K562 (cell line): ENCODE results near the gene GORASP2. TPM values are rescaled to one million over a fixed set of nuclear protein-coding genes. Genes with fewer than 3 reads are reported as not detected.

Experiments used
- AFF1 ChIP-seq, 2 experiments: fragments of 450-650 bp; IDR thresholded peaks; 2 replicates each; pipeline ENCODE4 v1.6.1; 2018; ENCODE audit warnings: mild to moderate bottlenecking in 2 of 2, low read depth in 1 of 2; ENCODE audit not compliant: partially characterized antibody in 2 of 2
- ARID2 ChIP-seq: fragments of 450-650 bp; IDR thresholded peaks from 2 replicates; pipeline ENCODE4 v1.6.1; 2017; ENCODE audit warnings: antibody characterized with exemption, mild to moderate bottlenecking
- CHD1 ChIP-seq: fragments of 200-600 bp; sonication (generic); IDR thresholded peaks from one replicate; pipeline ENCODE4 v1.6.1; 2012; ENCODE audit warnings: mild to moderate bottlenecking, moderate library complexity, low read length, inconsistent platforms
- ELK1 ChIP-seq: sonication (generic); formaldehyde crosslinking; IDR thresholded peaks from 2 replicates; pipeline ENCODE4 v1.8.1; 2022; ENCODE audit warnings: missing genetic modification reagents
- ESRRA ChIP-seq: fragments of 450-650 bp; IDR thresholded peaks from 2 replicates; pipeline ENCODE4 v1.6.1; 2014; ENCODE audit warnings: low read depth, mild to moderate bottlenecking, moderate library complexity, borderline replicate concordance
- FUS ChIP-seq: fragments of 200-400 bp; formaldehyde crosslinking; optimal IDR thresholded peaks from 2 replicates; pipeline ENCODE3; 2017; ENCODE audit warnings: low read depth, low read length
- HDGF ChIP-seq: fragments of 450-650 bp; IDR thresholded peaks from 2 replicates; pipeline ENCODE4 v1.6.1; 2016
- MEIS2 ChIP-seq: fragments of 450-650 bp; IDR thresholded peaks from 2 replicates; pipeline ENCODE4 v1.6.1; 2014; ENCODE audit warnings: mild to moderate bottlenecking; ENCODE audit not compliant: partially characterized antibody
- NR2C1 ChIP-seq, 2 experiments: fragments of 450-650 bp; IDR thresholded peaks; 2 replicates each; pipeline ENCODE4 v1.6.1; 2017; ENCODE audit warnings: mild to moderate bottlenecking in 2 of 2, antibody characterized with exemption in 1 of 2, inconsistent platforms in 1 of 2, missing compliant biosample characterization in 1 of 2, missing genetic modification characterization in 1 of 2
- PML ChIP-seq: IDR thresholded peaks from 2 replicates; pipeline ENCODE4 v1.6.1; 2012; ENCODE audit warnings: low read length, inconsistent platforms
- SAP30 ChIP-seq: fragments of 200-600 bp; sonication (generic); IDR thresholded peaks from 2 replicates; pipeline ENCODE4 v1.6.1; 2012; ENCODE audit warnings: borderline replicate concordance, low read depth, mild to moderate bottlenecking, moderate library complexity, low read length, control low read depth, inconsistent platforms; ENCODE audit not compliant: insufficient read depth, poor library complexity, severe bottlenecking
- SMAD4 ChIP-seq: fragments of 250-450 bp; sonication (Bioruptor Pico); conservative IDR thresholded peaks from 2 replicates; pipeline ENCODE4 v1.8.0; 2021; ENCODE audit warnings: inconsistent platforms, mild to moderate bottlenecking, moderate library complexity
- SNRNP70 ChIP-seq: fragments of 200-400 bp; formaldehyde crosslinking; optimal IDR thresholded peaks from 2 replicates; pipeline ENCODE3; 2017; ENCODE audit warnings: low read depth, low read length
- TAF9B ChIP-seq: fragments of 450-650 bp; IDR thresholded peaks from 2 replicates; pipeline ENCODE4 v1.6.1; 2018; ENCODE audit warnings: mild to moderate bottlenecking; ENCODE audit not compliant: partially characterized antibody
- ZNF184 ChIP-seq: sonication (generic); formaldehyde crosslinking; IDR thresholded peaks from 2 replicates; pipeline ENCODE4 v1.5.0; 2020; ENCODE audit warnings: missing genetic modification reagents
- ZNF217 ChIP-seq: sonication (generic); formaldehyde crosslinking; IDR thresholded peaks from 2 replicates; pipeline ENCODE4 v1.8.0; 2022; ENCODE audit warnings: mild to moderate bottlenecking, missing genetic modification reagents
- ZNF76 ChIP-seq: fragments of 250-450 bp; sonication (Bioruptor Pico); IDR thresholded peaks from 2 replicates; pipeline ENCODE4 v1.4.0; 2020; ENCODE audit warnings: mild to moderate bottlenecking, moderate library complexity, borderline replicate concordance
- polyA plus RNA-seq, 8 experiments: library from polyadenylated mRNA; depleted of rRNA in 4 of 8; stranded (reverse) in 5 of 8; unstranded in 3 of 8; fragments of >200 nt; fragmentation: Nextera tagmentation in 2 of 8; fragmentation: Illumina TruSeq in 1 of 8; extraction: Ambion mirVana in 2 of 8; extraction: Trizol in 1 of 8; gene quantifications; 2 replicates each; pipeline versions ENCODE4 v1.2.1 to v1.2.3, GENCODE V29; 2011 to 2014; ENCODE audit warnings: inconsistent platforms in 1 of 8, missing spikeins in 1 of 8
- total RNA-seq, 7 experiments: library from RNA; depleted of rRNA in 6 of 7; stranded (reverse); fragments of >200 nt in 6 of 7; fragmentation: Illumina TruSeq in 2 of 7; extraction: Trizol in 2 of 7; gene quantifications; 2 replicates each; pipeline versions ENCODE4 v1.2.1 to v1.2.3, GENCODE V29; 2011 to 2021; ENCODE audit warnings: low replicate concordance in 1 of 7
- TF ChIP-seq, protein P1 (sequence below): sonication (generic); formaldehyde crosslinking; IDR thresholded peaks from 2 replicates; pipeline ENCODE4 v1.8.0; 2022; ENCODE audit warnings: mild to moderate bottlenecking, missing genetic modification reagents
- TF ChIP-seq, protein P2 (sequence below): sonication (generic); formaldehyde crosslinking; IDR thresholded peaks from 2 replicates; pipeline ENCODE4 v1.8.0; 2022; ENCODE audit warnings: mild to moderate bottlenecking, missing genetic modification reagents, borderline replicate concordance

The GORASP2 gene
- total and polyA plus RNA-seq, 9 of the 15 experiments (the other 6 are each of a cell fraction or from before 2014, with no cell fraction given): 27.4 to 180 (median 59.6) TPM

- TF ChIP-seq TAF9B: no peak
- no peak for TF ChIP-seq FUS
- no peak for TF ChIP-seq MEIS2
- TF ChIP-seq ELK1 (CRISPR knock-in tag): no peak
- TF ChIP-seq SMAD4 (CRISPR knock-in tag): peak; percentile 89
- TF ChIP-seq SNRNP70: no peak
- TF ChIP-seq AFF1 (IDR thresholded peaks at IDR 0.05; ENCODE audit: low read depth in 1 of 2, partially characterized antibody in 2 of 2): no peak
- TF ChIP-seq, protein P1, sequence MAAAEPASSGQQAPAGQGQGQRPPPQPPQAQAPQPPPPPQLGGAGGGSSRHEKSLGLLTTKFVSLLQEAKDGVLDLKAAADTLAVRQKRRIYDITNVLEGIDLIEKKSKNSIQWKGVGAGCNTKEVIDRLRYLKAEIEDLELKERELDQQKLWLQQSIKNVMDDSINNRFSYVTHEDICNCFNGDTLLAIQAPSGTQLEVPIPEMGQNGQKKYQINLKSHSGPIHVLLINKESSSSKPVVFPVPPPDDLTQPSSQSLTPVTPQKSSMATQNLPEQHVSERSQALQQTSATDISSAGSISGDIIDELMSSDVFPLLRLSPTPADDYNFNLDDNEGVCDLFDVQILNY (CRISPR knock-in tag): 0 out of 2 replicates have a peak, but pooled peaks have one; percentile 22
- no peak for TF ChIP-seq HDGF
- TF ChIP-seq SAP30: no peak
- TF ChIP-seq, protein P2, sequence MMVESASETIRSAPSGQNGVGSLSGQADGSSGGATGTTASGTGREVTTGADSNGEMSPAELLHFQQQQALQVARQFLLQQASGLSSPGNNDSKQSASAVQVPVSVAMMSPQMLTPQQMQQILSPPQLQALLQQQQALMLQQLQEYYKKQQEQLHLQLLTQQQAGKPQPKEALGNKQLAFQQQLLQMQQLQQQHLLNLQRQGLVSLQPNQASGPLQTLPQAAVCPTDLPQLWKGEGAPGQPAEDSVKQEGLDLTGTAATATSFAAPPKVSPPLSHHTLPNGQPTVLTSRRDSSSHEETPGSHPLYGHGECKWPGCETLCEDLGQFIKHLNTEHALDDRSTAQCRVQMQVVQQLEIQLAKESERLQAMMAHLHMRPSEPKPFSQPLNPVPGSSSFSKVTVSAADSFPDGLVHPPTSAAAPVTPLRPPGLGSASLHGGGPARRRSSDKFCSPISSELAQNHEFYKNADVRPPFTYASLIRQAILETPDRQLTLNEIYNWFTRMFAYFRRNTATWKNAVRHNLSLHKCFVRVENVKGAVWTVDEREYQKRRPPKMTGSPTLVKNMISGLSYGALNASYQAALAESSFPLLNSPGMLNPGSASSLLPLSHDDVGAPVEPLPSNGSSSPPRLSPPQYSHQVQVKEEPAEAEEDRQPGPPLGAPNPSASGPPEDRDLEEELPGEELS (CRISPR knock-in tag): no peak
- no peak for TF ChIP-seq CHD1
- no peak for TF ChIP-seq ARID2
- 0 out of 2 replicates have a peak, but pooled peaks have one; percentile 17 for TF ChIP-seq ZNF76 (CRISPR knock-in tag)
- TF ChIP-seq NR2C1 (IDR thresholded peaks at IDR 0.05): no peak
- no peak for TF ChIP-seq NR2C1 (tag; IDR thresholded peaks at IDR 0.05)
- no peak for TF ChIP-seq ZNF217 (CRISPR knock-in tag)
- peak; percentile 64; the same call in 1 of the 2 replicates for TF ChIP-seq ESRRA
- TF ChIP-seq ZNF184 (CRISPR knock-in tag): no peak
- peak; percentile 40; the same call in 1 of the 2 replicates for TF ChIP-seq PML
Observed at GRCh38 chr2:170973492-170974303, 44.6 kb downstream of the GORASP2 start (continued).
